ENCODE data around the gene CTCFL.

DNA sequence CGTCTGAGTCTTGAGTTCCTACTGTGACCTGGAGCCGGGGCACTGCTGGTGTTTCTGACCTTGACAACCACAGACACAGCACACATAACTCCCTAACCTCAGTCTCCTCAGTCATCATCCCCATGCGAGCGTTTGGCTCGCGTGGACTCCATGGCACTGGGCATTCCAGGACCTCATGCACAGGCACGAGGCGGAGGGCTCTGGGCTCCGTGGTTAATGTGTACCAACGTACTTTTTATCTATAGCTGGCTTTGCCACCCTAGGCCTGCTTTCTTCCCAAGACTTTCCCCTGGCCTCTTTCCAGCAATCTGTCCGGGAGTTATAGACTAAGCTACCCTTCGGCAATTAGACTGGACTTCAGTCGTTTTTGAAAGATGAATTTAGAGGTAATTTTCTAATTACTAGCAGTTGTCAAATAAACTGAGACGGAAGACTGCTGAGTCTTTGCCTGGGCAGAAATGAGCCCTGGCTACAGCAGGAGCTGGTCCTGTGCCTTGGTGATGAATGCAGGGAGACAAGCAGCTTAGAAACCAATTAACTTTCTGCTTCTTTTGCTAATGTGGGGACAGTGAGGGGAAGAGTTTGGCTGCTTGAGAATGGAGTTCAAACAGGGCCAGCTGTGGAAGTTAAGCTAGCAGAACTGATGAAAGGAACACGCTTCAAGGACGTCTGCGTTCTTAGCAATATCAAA lies 16.1 kb upstream of the CTCFL start:
- TF ChIP-seq POLR2AphosphoS5 (IDR thresholded peaks at IDR 0.05; ENCODE audit: low read depth, low read length): no peak
- TF ChIP-seq TAF1 (IDR thresholded peaks at IDR 0.05; ENCODE audit: low read depth, low read length): no peak
- no peak for TF ChIP-seq POLR2A (IDR thresholded peaks at IDR 0.05; ENCODE audit: low read depth, low read length)
- TF ChIP-seq SPI1 (IDR thresholded peaks at IDR 0.05; ENCODE audit: low read depth, low read length): no peak
- TF ChIP-seq POU2F2 (IDR thresholded peaks at IDR 0.05; ENCODE audit: low read depth, low read length): no peak

All from GM12891 (cell line).